H9 (cell line): ENCODE results near the gene ENDOU. TPM values are rescaled to one million over a fixed set of nuclear protein-coding genes. Genes with fewer than 3 reads are reported as not detected.

ENCODE experiments used
- DNase-seq: peaks from one replicate; pipeline ENCODE4 v3.0.0-alpha.2; 2017
- H2AFZ ChIP-seq: one replicate; pipeline ENCODE4 v1.6.1; 2013; ENCODE audit warnings: mild to moderate bottlenecking, low read length, control low read depth, moderate library complexity
- H2AK5ac ChIP-seq: 2 replicates; pipeline ENCODE4 v1.6.1; 2013; ENCODE audit warnings: low read length, control low read depth, mixed read lengths; ENCODE audit not compliant: insufficient read length
- H2BK120ac ChIP-seq: one replicate; pipeline ENCODE4 v1.6.1; 2013; ENCODE audit warnings: low read depth, mild to moderate bottlenecking, low read length, control low read depth, inconsistent platforms; ENCODE audit not compliant: poor library complexity, severe bottlenecking
- H2BK12ac ChIP-seq: 2 replicates; pipeline ENCODE4 v1.6.1; 2013; ENCODE audit warnings: low read length, control low read depth, mixed read lengths, low read depth; ENCODE audit not compliant: insufficient read length
- H2BK15ac ChIP-seq: 2 replicates; pipeline ENCODE4 v1.6.1; 2013; ENCODE audit warnings: low read depth, low read length, control low read depth
- H2BK20ac ChIP-seq: one replicate; pipeline ENCODE4 v1.6.1; 2013; ENCODE audit warnings: low read depth, mild to moderate bottlenecking, low read length, control low read depth, inconsistent platforms; ENCODE audit not compliant: poor library complexity, severe bottlenecking
- H2BK5ac ChIP-seq: 2 replicates; pipeline ENCODE4 v1.6.1; 2013; ENCODE audit warnings: low read length, control low read depth, mixed read lengths; ENCODE audit not compliant: insufficient read length
- H3K14ac ChIP-seq: 2 replicates; pipeline ENCODE4 v1.6.1; 2013; ENCODE audit warnings: low read length, control low read depth; ENCODE audit not compliant: insufficient read depth
- H3K18ac ChIP-seq: 2 replicates; pipeline ENCODE4 v1.6.1; 2013; ENCODE audit warnings: low read depth, mild to moderate bottlenecking, mixed read lengths, low read length, control low read depth; ENCODE audit not compliant: insufficient read length
- H3K23ac ChIP-seq: 2 replicates; pipeline ENCODE4 v1.6.1; 2013; ENCODE audit warnings: low read length, control low read depth, mixed read lengths, low read depth; ENCODE audit not compliant: insufficient read length
- H3K23me2 ChIP-seq: 2 replicates; pipeline ENCODE4 v1.6.1; 2013; ENCODE audit warnings: low read depth, mild to moderate bottlenecking, mixed read lengths, low read length, control low read depth; ENCODE audit not compliant: insufficient read length, poor library complexity, severe bottlenecking
- H3K27ac ChIP-seq: 2 replicates; pipeline ENCODE4 v1.5.1; 2013; ENCODE audit warnings: low read length, control low read depth, mixed read lengths, low read depth; ENCODE audit not compliant: insufficient read length
- H3K27me3 ChIP-seq: 2 replicates; pipeline ENCODE4 v1.6.1; 2013; ENCODE audit warnings: low read length, control low read depth, inconsistent platforms; ENCODE audit not compliant: insufficient read depth
- H3K4ac ChIP-seq: 2 replicates; pipeline ENCODE4 v1.6.1; 2013; ENCODE audit warnings: low read depth, mild to moderate bottlenecking, control low read depth, inconsistent platforms, low read length, moderate library complexity
- H3K4me1 ChIP-seq: 2 replicates; pipeline ENCODE4 v1.6.1; 2013; ENCODE audit warnings: low read length, control low read depth, inconsistent platforms; ENCODE audit not compliant: insufficient read depth
- H3K4me2 ChIP-seq: 2 replicates; pipeline ENCODE4 v1.6.1; 2013; ENCODE audit warnings: low read length, control low read depth, mixed read lengths; ENCODE audit not compliant: insufficient read length, insufficient read depth
- H3K56ac ChIP-seq: 2 replicates; pipeline ENCODE4 v1.6.1; 2013; ENCODE audit warnings: low read depth, mild to moderate bottlenecking, mixed read lengths, low read length, control low read depth; ENCODE audit not compliant: insufficient read length
- H3K79me1 ChIP-seq: 2 replicates; pipeline ENCODE4 v1.6.1; 2013; ENCODE audit warnings: low read depth, mild to moderate bottlenecking, moderate library complexity, low read length, control low read depth, inconsistent platforms; ENCODE audit not compliant: insufficient read depth, poor library complexity, severe bottlenecking
- H3K79me2 ChIP-seq: 2 replicates; pipeline ENCODE4 v1.6.1; 2013; ENCODE audit warnings: low read length, control low read depth, inconsistent platforms; ENCODE audit not compliant: insufficient read depth
- H3K9ac ChIP-seq: 2 replicates; pipeline ENCODE4 v1.6.1; 2013; ENCODE audit warnings: low read length, control low read depth, mixed read lengths; ENCODE audit not compliant: insufficient read length; ENCODE audit errors: extremely low read depth
- H3K9me3 ChIP-seq: one replicate; pipeline ENCODE4 v1.6.1; 2013; ENCODE audit warnings: low read depth, low read length, inconsistent platforms; ENCODE audit not compliant: control insufficient read depth
- H3T11ph ChIP-seq: one replicate; pipeline ENCODE4 v1.6.1; 2013; ENCODE audit warnings: mild to moderate bottlenecking, low read length, control low read depth, inconsistent platforms
- H4K20me1 ChIP-seq: one replicate; pipeline ENCODE4 v1.6.1; 2013; ENCODE audit not compliant: control insufficient read depth, insufficient read length, insufficient read depth
- H4K5ac ChIP-seq: 2 replicates; pipeline ENCODE4 v1.6.1; 2013; ENCODE audit warnings: low read depth, mild to moderate bottlenecking, mixed read lengths, low read length, control low read depth; ENCODE audit not compliant: insufficient read length
- H4K8ac ChIP-seq: replicated peaks from 2 replicates; pipeline ENCODE4 v1.6.1; 2013; ENCODE audit warnings: low read length, control low read depth, mixed read lengths, low read depth; ENCODE audit not compliant: insufficient read length
- H4K91ac ChIP-seq: 2 replicates; pipeline ENCODE4 v1.6.1; 2013; ENCODE audit warnings: low read depth, mild to moderate bottlenecking, moderate library complexity, mixed read lengths, low read length, control low read depth; ENCODE audit not compliant: insufficient read length
- H3K27ac Mint-ChIP-seq, 3 experiments: 2 replicates in 2 of 3; 3 replicates in 1 of 3; pipeline ENCODE4 v1.8.0; 2020 to 2021; ENCODE audit warnings: mixed read lengths in 3 of 3, mild to moderate bottlenecking in 1 of 3, moderate library complexity in 1 of 3
- H3K27me3 Mint-ChIP-seq: 2 replicates; pipeline ENCODE4 v1.8.0; 2021; ENCODE audit warnings: low read depth, mild to moderate bottlenecking, moderate library complexity, mixed read lengths
- H3K36me3 Mint-ChIP-seq, 3 experiments: 2 replicates in 2 of 3; 3 replicates in 1 of 3; pipeline ENCODE4 v1.8.0; 2020 to 2021; ENCODE audit warnings: low read depth in 3 of 3, mixed read lengths in 3 of 3; ENCODE audit not compliant: insufficient read depth in 1 of 3
- H3K4me1 Mint-ChIP-seq, 2 experiments: 2 replicates each; pipeline ENCODE4 v1.8.0; 2020; ENCODE audit warnings: mixed read lengths in 2 of 2
- H3K4me3 Mint-ChIP-seq, 2 experiments: 2 replicates in 1 of 2; 3 replicates in 1 of 2; pipeline ENCODE4 v1.8.0; 2020 to 2021; ENCODE audit warnings: mild to moderate bottlenecking in 2 of 2, mixed read lengths in 2 of 2, moderate library complexity in 1 of 2
- H3K9me3 Mint-ChIP-seq, 2 experiments: 2 replicates in 1 of 2; 3 replicates in 1 of 2; pipeline ENCODE4 v1.8.0; 2020; ENCODE audit warnings: mild to moderate bottlenecking in 2 of 2, mixed read lengths in 2 of 2, moderate library complexity in 1 of 2
- WGBS: extraction: QIAGEN DNeasy Blood & Tissue Kit; methylation state at CpG from one replicate; pipeline ENCODE4 v1.1.7; 2013; ENCODE audit warnings: missing lambda C conversion rate, low lambda C conversion rate, mixed read lengths; ENCODE audit not compliant: insufficient read length; ENCODE audit errors: extremely low coverage; 5-methylcytosine and 5-hydroxymethylcytosine counted together
- total RNA-seq: library from RNA; stranded (reverse); gene quantifications from 2 replicates; pipeline ENCODE4 v1.2.1, GENCODE V29; 2021
- TF ChIP-seq, protein P1 (sequence below): fragments of 200-600 bp; sonication (generic); conservative IDR thresholded peaks from 3 replicates; pipeline ENCODE4 v1.8.0; 2021; ENCODE audit warnings: antibody characterized with exemption, mild to moderate bottlenecking

The ENDOU gene
- total RNA-seq, 1 experiment from 2014 or later: not detected

DNA sequence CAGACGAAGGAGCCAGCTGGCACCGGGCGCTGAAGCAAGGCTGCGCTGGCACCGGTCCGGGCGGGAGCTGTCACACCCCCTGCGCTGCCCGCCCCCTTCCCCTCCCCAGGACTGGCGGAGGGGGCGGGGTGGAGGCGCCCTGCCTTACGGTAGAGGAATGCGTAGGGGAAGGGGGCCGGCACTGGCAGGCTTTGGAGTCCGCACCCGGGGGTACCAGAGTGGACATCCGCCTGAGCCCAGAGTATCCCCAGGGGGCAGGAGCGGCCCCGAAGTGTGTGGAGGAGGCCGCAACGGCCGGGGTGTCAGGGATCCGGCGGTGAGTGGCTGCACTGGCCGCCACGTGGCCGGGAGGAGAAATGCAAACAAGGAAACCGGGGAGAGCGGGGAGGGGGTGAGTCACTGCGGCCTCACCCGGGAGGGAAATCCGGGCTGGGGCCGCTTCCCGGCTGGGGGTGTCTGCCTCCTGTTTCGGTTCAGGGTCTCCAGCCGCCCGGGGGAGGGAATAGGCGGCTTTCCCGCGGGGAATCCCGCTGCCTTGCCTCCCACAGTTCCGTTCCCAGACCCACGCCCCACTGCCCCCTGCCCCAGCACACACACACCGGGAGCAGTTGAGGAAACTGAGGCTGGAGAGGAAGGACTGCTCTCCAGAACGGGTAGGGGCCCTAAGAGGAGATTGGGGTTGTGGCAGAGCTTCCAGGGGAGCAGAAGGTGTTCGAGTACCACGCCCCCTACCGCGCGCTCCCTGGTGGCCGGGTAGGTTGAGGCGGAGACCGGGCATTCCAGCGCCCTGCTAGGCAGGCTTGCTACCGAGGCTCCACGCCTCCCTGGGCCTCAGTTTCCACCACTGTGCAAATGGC, 33.8 kb upstream of the ENDOU start, which contains the start of gene RAPGEF3:
RAPGEF3 (minus strand) TSS at position 47 of the 857 bp plus-strand sequence. CDS start 324 bp downstream, outside the sequence.
- H2BK5ac ChIP-seq: no peak within 1 kb of the TSS
- H2BK120ac ChIP-seq: no peak within 1 kb of the TSS
- peaks cover 0 to 4% (median 0%) of the 10 kb centered on the region in 3 experiments; a peak in 3 of 7 replicates for H3K36me3 Mint-ChIP-seq
- no peak within 1 kb of the TSS for H2BK12ac ChIP-seq
- H3K27me3 ChIP-seq: no peaks in the 10 kb centered on the region
- H3K9me3 ChIP-seq: no peaks in the 10 kb centered on the region
- no peaks in the 10 kb centered on the region for H4K20me1 ChIP-seq
- H4K5ac ChIP-seq: no peak within 1 kb of the TSS
- no peaks in the 10 kb centered on the region; the same call in none of the 2 replicates for H3K27me3 Mint-ChIP-seq
- no peak within 1 kb of the TSS for H3K27ac Mint-ChIP-seq
- H3K4me2 ChIP-seq: peak within 1 kb of the TSS; percentile 51
- no peak within 1 kb of the TSS for H3K4ac ChIP-seq
- no peak within 1 kb of the TSS for H3K56ac ChIP-seq
- peak within 1 kb of the TSS; percentile 21 for H3K18ac ChIP-seq
- H3K14ac ChIP-seq: peak within 1 kb of the TSS; percentile 58; the same call in 1 of the 2 replicates
- no peaks in the 10 kb centered on the region for H3K9me3 Mint-ChIP-seq
- TF ChIP-seq, protein P1, sequence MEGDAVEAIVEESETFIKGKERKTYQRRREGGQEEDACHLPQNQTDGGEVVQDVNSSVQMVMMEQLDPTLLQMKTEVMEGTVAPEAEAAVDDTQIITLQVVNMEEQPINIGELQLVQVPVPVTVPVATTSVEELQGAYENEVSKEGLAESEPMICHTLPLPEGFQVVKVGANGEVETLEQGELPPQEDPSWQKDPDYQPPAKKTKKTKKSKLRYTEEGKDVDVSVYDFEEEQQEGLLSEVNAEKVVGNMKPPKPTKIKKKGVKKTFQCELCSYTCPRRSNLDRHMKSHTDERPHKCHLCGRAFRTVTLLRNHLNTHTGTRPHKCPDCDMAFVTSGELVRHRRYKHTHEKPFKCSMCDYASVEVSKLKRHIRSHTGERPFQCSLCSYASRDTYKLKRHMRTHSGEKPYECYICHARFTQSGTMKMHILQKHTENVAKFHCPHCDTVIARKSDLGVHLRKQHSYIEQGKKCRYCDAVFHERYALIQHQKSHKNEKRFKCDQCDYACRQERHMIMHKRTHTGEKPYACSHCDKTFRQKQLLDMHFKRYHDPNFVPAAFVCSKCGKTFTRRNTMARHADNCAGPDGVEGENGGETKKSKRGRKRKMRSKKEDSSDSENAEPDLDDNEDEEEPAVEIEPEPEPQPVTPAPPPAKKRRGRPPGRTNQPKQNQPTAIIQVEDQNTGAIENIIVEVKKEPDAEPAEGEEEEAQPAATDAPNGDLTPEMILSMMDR: peak; percentile 63
- H3K79me2 ChIP-seq: no peaks in the 10 kb centered on the region
- H2BK20ac ChIP-seq: no peak within 1 kb of the TSS
- H4K8ac ChIP-seq: no peak within 1 kb of the TSS
- peaks cover 19 to 27% of the 10 kb centered on the region in 2 experiments for H3K4me1 Mint-ChIP-seq
- H3K79me1 ChIP-seq: no peaks in the 10 kb centered on the region
- WGBS: no CpG with 5 or more reads among the region's 57 CpGs
- H3K23me2 ChIP-seq: peaks cover 3% of the 10 kb centered on the region
- no peak within 1 kb of the TSS for H3T11ph ChIP-seq
- no peak within 1 kb of the TSS for H3K23ac ChIP-seq
- H2AFZ ChIP-seq: no peak within 1 kb of the TSS
- no peak within 1 kb of the TSS for H4K91ac ChIP-seq
- no peak within 1 kb of the TSS for H3K27ac ChIP-seq
- H3K4me1 ChIP-seq: peaks cover 14% of the 10 kb centered on the region; the same call in 1 of the 2 replicates
- DNase-seq: peak; percentile 89
- no peak within 1 kb of the TSS for H3K9ac ChIP-seq
- peak within 1 kb of the TSS; percentile 64 to 78 for H3K4me3 Mint-ChIP-seq
- H2BK15ac ChIP-seq: no peak within 1 kb of the TSS; the same call in 1 of the 2 replicates
- H2AK5ac ChIP-seq: no peak within 1 kb of the TSS
